Kidney epithelial cell (primary cell): ENCODE data around the gene LYPD6B. TPM values are rescaled to one million over a fixed set of nuclear protein-coding genes. Genes with fewer than 3 reads are reported as not detected.

Experiments
- DNase-seq: peaks from one replicate; pipeline ENCODE4 v3.0.0-alpha.2; 2010; ENCODE audit warnings: low read depth
- H3K27me3 ChIP-seq: 2 replicates; pipeline ENCODE4 v1.6.0; 2011; ENCODE audit warnings: low read length; ENCODE audit not compliant: control insufficient read depth, insufficient read depth
- H3K36me3 ChIP-seq: 2 replicates; pipeline ENCODE4 v1.5.1; 2011; ENCODE audit warnings: low read length; ENCODE audit not compliant: control insufficient read depth, insufficient read depth
- H3K4me3 ChIP-seq: 2 replicates; pipeline ENCODE4 v1.5.1; 2011; ENCODE audit warnings: low read depth, mild to moderate bottlenecking, control low read depth, low read length
- CTCF ChIP-seq: IDR thresholded peaks from 2 replicates; pipeline ENCODE4 v1.5.1; 2011; ENCODE audit warnings: mild to moderate bottlenecking, moderate library complexity, low read length, control low read depth, inconsistent platforms; ENCODE audit not compliant: insufficient read depth, poor library complexity, severe bottlenecking
- total RNA-seq: library from RNA; depleted of rRNA; stranded (reverse); fragments of >200 nt; gene quantifications from 2 replicates; pipeline ENCODE4 v1.2.3, GENCODE V29; 2015

LYPD6B gene
- total RNA-seq, 1 donor from 2014 or later = 5.3 TPM

GRCh38 chr2:149047118-149047517 lies 8.6 kb downstream of the LYPD6B start:
- H3K4me3 ChIP-seq = no peak overlapping the region
- no peaks in the 10 kb centered on the region for H3K36me3 ChIP-seq
- no peak for DNase-seq
- no peak for TF ChIP-seq CTCF
- H3K27me3 ChIP-seq = no peaks in the 10 kb centered on the region

GRCh38 chr2:149049142-149049541 lies 10.6 kb downstream of the LYPD6B start:
- Histone ChIP-seq H3K36me3 (no peaks in the 10 kb centered on the region), H3K27me3 (no peaks in the 10 kb centered on the region), H3K4me3 (no peak overlapping the region)
- no peak for TF ChIP-seq CTCF
- no peak for DNase-seq

- H3K27me3 ChIP-seq = no peaks in the 10 kb centered on the region
- DNase-seq = no peak
- no peaks in the 10 kb centered on the region for H3K36me3 ChIP-seq
- TF ChIP-seq CTCF = no peak
- no peak overlapping the region for H3K4me3 ChIP-seq
Observed at GRCh38 chr2:149050188-149050587, 11.7 kb downstream of the LYPD6B start.

- Histone ChIP-seq H3K4me3 (no peak overlapping the region), H3K36me3 (no peaks in the 10 kb centered on the region), H3K27me3 (no peaks in the 10 kb centered on the region)
- TF ChIP-seq CTCF = no peak
- DNase-seq = no peak
Observed at GRCh38 chr2:149055751-149056150, 17.3 kb downstream of the LYPD6B start.

- Histone ChIP-seq H3K27me3 (no peaks in the 10 kb centered on the region), H3K36me3 (no peaks in the 10 kb centered on the region)
Observed at GRCh38 chr2:149056541-149057255, 18.2 kb downstream of the LYPD6B start.

More at GRCh38 chr2:149056541-149057255, 18.2 kb downstream of the LYPD6B start:
- TF ChIP-seq CTCF = no peak
- no peak for DNase-seq
- no peak overlapping the region for H3K4me3 ChIP-seq
